HG02763 (cell line): ENCODE measurements around the gene ITPK1.

Experiments
- ATAC-seq: cut with Tn5 transposase; IDR thresholded peaks from one replicate; pipeline ENCODE4 v1.9.1; 2021; ENCODE audit warnings: mild to moderate bottlenecking, moderate library complexity; ENCODE audit not compliant: unreplicated experiment

The ITPK1 gene

DNA sequence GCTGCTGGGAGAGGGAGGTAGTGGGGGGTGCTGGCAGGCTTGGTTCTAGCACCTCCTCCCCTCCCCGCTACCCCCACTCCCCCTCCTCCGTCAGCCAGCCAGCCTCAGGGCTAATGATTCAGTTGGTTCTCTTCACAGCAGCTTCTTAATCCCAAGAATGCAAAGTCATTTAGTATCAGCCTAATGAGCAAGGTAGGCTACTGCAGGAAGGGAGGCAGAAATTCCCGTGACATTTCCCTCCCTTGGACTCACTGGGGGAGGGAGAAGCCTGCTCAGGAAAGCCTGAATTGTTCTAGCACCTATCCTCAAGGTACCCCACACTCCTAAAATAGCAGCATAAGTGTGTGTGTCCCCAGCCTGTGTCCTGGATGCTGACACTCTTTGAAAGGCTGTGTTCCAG lies 29.8 kb downstream of the ITPK1 start:
- no peak for ATAC-seq

DNA sequence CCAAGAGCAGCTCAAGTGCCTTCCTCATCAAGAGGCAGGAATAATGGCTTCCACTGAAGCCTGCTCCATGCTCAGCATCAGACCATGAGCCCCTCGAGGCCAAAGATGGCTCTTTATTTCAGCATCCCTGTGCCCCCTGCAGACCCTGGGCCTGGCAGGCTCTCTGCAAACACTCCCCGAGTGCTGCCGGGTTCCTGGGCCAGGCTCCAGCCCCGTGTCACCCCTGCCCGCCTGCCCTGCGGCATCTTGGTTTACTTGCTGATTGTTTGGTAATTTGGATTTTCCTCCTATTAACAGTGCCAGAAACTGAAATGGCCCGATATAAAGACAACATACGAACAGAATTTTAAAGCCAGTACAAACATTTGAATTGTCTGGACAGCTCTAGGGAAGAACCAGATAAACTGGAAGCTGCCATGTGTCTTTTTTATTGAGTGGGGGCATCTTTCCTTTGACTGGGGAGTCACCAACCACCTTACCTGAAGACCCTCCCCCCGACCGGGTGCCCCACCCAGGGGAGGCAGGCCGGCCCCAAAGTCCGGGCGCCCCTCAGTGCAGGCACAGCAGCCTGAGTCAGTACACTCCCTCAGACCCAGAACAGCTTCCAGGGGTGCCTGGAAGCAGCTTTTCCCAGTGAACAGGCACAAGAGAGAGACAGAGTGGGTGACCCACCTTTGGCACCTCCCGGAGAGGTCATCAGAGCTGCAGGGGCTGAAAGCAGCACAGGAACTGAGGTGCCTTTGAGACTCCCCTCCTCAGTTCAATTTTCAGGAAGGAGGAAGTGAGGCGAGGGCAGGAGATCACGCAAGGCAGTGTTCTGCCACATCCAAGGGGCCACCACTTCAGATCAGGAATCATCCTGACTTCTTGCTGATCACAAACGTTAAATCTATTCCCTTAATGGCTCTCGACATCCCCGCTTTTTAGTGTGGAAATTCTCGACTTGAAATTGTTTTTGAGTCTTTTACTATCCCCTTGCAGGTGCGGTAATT lies 30.6 kb downstream of the ITPK1 start:
- no peak for ATAC-seq

DNA sequence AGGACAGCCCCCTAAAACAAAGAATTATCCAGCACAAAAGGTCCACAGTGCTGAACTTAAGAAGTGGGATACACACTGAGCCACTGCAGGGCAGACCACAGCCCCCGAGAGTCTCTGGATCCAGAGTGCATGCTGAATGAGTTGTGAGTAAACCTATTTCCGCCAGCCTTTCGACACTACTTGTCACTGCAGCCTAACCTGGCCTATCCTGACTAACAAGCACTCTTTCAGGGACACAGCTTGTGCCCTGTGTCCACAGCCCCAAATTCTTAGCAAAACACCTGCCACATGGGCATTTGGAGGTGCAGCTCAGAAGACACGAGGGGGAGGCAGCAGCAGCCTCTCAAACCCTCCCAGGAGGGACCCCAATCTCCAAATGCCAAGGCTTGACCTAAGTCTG lies 31.3 kb downstream of the ITPK1 start:
- no peak for ATAC-seq

DNA sequence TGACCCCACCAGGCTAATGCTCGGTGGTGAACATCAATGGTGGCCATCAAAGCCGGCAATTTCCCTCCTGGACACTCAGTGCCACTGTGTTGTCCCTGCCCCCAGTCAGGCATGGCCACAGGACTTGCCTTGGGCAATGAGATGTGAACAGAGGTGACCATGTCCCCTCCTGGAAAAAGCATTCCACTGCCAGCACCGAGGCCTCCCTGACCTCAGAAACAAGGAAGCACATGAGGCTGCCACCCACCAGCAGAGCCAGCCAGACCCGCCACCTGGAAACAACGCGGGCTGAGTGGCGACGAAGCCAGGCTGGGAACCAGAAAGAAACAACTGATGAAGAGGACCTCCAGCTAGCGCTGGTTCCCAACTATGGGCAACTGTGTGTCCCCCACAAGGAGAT lies 31.8 kb downstream of the ITPK1 start:
- no peak for ATAC-seq

DNA sequence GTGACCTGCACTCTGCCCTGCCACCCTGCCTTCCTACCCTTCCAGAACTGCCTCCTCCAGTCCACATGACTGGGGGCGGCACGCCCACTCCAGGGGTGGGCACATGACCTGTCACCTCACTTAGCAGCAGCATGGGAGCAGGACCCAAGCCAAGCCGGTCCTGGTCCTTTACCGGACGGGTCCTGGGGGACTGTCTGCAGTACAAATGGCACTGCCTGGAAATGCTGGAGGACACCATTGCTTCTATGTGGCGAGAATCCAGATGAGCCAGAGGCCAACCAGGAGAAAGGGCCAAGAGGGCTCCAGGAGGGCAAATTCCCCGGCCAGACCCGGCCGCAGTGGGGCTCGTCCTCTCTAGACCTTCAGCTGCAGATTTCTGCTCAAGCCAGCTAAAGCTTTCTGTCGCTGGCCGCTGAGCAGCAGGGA lies 33.1 kb downstream of the ITPK1 start:
- ATAC-seq, result no peak

DNA sequence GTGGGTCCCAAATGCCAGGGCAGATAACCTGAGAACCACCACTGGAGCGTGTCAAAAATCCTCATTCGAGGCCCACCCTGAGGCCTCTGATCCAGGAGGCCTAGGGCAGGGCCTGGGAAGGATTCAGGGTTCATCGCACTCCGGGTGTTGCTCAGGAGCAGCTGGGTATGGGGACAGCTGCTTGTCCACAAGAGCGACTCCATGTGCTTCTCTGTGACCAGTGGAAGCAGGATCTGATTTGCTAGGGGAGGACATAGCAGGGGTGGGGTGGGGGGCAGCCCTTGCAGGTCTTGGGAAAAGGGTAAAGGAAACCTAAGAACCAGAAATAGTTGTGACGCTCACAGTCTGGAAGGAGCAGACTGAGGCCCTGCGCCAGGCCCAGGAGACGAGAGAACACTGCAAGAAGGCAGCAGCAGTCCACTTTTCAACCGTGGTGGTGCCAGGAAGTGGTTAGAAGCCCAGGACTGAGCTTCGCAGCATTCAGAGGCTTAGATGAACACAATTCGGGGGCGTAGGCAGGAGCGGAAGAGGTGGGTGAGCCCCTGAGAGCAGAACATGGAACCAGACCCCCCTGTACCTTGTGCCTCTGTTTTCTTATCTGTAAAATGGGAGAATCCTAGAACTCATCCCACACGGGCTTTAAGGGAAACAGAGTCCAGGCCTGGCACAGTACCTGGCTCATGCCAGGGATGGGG lies 33.7 kb downstream of the ITPK1 start:
- ATAC-seq, result no peak

DNA sequence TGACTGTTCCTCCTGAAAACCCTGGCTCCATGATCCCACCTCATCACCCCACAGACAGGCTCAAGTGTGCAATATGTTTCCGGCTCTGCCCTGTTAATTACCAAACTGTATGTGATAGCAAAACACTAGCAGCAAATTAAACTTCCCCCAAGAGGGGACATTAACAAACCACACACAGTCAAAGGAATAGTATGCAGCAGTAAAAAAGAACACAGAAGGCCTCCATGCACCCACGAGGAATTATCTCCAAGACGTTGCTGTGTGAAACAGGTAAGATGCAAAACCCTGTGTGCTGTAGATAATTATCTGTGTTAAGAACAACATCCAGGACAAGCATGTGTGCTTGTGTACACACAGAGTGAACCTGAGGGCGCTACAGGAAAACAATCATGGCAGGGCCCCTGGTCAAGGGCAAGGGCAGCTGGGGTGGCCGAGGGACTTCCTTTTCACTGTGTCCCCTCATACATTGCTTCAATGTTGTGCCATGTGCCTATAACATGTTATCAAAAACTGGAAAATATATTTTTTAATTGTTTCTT lies 35.8 kb downstream of the ITPK1 start:
- no peak for ATAC-seq

DNA sequence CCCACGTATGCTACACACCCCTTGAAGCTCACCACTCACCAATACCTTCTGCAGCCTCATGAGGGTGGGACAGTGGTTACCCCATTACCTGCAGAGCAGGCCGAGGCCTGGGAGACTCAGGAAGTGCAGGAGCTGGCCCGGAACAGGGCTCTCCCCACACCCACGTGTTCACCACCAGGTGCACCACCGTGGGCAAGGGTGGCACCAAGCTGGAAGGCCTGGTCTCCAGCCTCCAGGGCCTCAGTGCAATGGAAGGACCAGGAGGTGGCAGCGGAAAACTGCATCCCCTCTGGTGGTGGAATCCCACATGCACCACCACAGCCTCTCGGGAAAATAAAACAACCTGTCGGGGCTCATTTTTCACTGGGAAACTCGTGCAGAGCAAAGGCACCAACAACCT lies 36.4 kb downstream of the ITPK1 start:
- ATAC-seq, result no peak

DNA sequence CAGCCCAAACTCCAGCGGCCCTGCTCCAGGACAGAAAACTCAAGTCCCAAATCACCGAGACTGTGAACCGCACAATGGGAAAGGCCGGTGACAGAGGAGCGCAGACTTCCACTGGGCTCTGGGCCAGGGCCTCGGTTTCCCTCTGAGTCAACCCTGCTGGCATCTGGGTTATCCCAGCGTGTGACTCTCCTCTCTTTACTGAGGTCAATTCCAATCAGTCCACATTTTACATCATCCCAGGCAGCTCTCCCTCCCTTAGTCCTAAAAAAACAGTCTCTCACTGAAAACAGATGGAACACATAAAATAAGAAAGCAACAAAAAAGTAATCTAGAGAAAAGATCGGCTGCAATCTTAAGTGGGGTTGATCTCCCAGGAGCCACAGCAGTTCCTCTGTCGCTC lies 36.9 kb downstream of the ITPK1 start:
- ATAC-seq, result no peak

DNA sequence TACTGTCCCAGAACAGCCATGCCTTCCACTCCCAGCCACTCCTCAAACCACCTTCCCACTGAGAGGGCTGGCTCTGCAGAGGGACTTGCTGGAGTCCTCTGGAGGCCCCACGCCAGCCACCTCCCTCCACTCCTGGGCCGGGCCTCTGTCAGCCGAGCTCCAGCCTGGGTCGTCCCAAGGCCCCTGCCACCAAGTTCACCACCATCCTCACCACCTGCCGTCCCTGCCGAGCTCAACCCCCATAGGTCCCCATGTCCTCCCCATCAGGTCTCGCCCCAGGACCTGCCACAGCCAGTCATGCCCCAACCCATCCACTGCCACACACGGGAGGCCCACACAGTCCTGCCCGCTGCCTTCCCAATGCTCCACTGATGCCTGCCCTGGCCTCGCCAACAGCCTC lies 39.0 kb downstream of the ITPK1 start:
- no peak for ATAC-seq

DNA sequence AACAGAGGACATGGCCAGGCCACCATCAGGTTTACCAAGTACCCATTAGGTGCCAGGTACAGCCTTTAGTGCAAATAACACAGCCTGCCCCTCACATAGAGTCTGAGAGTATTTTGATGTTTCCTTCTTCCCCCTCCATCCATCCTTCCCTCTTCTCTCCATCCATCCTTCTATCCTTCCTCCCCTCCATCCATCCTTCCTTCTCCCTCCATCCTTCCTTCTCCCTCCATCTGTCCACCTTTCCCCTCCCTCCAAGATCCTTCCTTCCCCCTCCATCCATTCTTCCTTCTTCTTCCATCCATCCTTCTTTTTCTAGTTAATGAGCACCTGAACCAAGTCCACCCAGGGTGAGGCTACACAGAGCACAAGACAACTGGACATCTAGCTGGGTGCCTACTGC lies 39.8 kb downstream of the ITPK1 start:
- no peak for ATAC-seq

DNA sequence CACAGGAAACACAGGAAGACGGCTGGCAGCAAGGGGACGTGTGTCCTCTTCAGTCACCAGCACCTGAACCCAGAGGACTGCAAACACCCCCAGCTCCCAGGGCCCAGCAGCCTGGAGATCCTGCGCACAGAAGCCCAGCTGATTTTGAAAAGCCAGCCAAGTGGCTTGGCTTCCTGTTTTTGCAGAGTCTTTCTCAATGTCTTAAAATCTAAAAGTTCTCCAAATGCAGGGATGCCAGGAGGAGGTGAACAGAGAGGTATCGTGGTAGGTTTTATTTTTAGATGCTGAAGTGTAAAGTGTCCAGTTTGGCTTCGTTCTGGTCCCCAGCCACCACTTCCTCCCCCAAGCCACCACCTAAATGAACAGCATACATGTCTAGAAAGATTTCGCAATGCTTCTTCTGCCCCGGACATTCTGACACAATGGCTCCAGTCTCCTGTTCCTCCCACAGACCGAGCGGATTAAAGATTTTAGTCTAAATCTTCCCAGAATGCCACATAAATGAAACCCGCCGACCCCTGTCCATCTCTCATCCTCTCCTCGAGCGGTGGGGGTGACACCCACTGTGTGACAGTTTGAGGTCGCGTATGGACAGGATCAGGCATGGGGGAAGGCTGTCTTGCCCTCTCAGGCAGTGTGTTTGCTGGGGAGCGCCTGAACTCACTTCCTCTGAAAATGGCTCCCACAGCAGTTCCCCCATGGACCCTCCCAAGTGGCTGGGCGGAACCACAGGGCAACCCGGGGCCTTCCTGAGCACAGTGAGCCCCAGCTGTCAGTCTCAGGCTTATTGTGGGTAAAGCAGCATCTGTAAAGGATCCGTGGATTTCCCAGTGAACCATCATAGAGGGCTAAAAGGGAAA lies 41.6 kb downstream of the ITPK1 start:
- no peak for ATAC-seq

DNA sequence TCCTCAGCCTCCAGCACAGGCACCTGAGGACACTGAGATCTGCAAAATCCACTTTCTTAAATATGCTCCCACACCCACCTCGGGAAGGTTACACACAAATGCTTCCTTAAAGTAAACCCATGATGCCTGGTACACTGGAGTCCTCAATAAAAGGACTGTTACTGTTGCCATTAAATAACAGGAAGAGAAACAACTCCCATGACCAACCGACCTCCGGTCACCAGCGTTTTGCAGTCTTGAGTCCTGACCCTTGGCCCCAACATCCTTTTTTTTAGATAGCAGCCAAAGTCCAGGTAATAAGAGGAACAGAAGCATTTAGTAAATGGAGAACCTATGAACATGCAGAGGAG lies 42.4 kb downstream of the ITPK1 start:
- ATAC-seq, result no peak

DNA sequence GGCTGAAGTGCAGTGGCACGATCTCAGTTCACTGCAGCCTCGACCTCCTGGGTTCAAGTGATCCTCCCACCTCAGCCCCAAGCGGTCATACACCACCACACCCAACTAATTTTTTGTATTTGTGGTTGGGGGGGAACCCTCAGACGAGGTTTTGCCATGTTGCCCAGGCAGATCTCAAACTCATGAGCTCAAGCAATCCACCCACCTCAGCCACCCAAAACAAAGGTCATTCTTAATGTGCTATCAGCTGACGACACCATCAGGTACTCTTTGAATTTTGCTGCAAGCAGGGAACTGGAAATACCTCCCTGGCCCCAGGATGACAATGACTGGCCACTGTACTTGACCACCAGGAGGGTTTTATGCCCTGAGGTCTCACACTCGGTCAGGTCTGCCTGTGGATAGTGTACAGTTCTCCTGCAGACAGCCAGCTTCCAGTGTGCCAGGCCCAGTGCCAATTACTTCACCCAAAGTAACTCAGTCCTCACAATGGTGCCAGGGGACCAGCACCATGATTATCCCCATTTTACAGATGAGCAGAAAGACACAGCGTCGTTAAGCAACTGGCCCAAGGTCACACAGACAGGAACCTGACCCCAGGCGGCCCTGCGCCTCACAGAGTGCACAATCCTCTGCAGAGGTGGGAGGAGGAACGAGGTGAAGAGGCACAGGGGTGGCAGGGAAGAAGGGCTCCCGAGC lies 42.9 kb downstream of the ITPK1 start:
- ATAC-seq, result no peak

DNA sequence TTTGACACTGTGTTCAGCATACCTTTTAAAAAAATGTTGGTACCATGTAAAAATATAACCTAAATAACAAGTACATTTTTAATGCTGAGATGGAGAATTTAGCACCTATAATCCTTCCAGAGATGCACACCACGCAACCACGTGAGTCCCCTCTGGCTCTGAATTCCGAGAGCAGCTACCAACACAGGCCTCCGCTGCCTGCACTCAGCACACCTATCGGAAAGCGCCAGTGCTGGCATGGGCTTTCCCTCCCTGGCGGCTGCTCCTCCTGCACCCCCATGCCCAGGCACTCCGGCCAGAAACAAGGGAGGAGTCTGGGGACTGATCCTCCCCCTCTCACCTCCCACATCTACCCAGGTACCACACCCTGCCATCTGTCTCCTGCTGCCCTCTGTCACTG lies 47.0 kb downstream of the ITPK1 start:
- ATAC-seq, result no peak

DNA sequence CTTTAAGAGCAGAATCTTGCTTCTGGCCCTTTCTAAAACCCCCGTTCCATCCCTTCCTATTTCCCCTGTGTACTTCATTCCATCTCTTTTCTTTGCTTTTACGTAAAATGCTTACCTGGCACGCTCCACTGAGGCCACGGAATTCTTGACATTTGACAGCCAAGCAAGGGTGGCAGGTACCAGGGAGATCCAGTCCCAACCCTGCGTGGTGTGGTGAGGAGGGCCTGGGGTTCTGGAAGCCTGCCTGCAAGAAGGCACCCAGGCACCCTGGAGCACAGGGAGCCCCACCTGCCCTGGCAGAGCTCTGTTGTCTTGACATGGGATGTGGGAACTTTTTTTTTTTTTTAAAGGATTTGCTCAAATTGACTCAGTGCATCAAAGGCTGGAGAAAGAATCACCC lies 48.6 kb downstream of the ITPK1 start:
- ATAC-seq, result no peak

DNA sequence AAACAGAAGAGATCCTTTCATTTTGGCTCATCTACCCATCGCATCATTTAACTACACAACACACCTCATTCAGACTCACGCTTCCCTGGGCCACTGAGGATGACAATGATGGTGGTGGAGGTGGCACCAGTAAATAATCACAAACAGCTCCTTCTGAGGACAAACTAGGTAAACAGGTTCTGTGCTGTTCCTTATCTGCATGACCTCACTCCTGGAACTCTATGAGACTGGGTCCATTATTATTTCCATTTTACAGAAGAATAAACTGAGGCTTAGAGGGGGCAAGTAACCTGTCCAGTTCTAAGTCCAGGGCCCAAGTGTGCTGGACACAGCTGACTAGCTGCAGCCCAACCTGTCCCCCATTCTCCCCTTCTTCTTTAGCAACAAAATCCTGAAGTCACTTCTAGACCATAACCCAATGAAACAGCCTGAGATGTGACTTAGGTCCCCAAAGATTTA lies 50.4 kb downstream of the ITPK1 start:
- no peak for ATAC-seq

DNA sequence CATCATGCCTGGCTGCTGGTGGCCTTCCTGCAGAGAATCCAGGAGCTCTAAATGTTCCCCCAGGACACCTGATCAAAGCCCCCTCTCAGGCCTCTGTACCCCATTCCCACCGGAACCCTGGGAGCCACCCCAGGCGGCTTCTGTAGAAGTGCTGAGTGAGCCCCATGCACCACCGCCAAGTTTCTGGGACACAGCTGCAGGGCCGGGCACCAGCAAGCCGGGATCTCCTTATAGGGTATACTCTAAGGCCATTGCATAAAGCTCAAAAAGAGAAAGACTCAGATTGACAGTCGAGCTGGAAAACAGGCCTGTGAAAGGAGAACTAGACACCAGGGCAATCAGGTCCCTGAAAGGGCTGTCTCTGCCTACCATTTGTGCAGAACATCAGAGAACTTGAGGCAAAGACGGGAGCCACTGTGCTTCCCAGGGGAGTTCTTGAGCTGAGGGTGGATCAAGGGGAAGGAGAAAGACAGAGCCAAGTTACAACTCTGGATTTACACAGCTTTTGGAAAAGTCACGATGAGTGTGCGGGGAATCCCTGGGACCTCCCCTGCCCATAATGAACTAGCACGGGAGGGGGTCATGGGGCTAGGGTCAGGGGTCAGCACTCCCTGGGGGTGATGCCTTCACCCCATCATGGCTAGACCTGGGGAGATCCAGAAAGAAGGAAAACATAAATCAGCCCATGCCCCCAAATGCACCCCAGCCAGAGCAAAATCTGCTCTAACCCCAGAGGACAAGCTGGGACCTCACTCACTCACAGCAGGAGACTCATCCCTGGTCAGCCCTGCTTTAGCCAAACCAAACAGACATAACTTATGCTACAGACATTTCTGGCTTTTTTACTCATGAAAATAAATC lies 51.1 kb downstream of the ITPK1 start:
- no peak for ATAC-seq

DNA sequence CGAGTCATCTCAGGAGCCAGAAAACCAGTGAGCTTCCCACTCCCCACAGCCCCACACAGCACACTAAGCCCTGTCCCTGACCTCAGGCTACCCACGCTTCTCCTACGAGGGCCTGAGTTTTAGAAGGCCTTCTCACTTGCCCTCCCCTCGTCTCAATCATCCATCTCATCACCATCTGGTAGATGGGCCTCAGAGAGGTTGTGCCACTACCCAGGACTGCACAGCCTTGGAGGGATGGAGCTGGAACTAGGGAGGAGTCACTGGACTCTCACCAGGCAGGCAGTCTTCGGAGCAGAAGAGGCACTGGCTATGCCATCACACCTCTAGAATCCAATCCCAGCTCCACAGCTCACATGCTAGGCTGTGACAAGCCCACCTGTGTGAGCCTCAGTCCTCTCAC lies 52.3 kb downstream of the ITPK1 start:
- ATAC-seq, result no peak
